ENCODE measurements around the gene PPT2.

PPT2 gene, protein sequence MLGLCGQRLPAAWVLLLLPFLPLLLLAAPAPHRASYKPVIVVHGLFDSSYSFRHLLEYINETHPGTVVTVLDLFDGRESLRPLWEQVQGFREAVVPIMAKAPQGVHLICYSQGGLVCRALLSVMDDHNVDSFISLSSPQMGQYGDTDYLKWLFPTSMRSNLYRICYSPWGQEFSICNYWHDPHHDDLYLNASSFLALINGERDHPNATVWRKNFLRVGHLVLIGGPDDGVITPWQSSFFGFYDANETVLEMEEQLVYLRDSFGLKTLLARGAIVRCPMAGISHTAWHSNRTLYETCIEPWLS

DNA sequence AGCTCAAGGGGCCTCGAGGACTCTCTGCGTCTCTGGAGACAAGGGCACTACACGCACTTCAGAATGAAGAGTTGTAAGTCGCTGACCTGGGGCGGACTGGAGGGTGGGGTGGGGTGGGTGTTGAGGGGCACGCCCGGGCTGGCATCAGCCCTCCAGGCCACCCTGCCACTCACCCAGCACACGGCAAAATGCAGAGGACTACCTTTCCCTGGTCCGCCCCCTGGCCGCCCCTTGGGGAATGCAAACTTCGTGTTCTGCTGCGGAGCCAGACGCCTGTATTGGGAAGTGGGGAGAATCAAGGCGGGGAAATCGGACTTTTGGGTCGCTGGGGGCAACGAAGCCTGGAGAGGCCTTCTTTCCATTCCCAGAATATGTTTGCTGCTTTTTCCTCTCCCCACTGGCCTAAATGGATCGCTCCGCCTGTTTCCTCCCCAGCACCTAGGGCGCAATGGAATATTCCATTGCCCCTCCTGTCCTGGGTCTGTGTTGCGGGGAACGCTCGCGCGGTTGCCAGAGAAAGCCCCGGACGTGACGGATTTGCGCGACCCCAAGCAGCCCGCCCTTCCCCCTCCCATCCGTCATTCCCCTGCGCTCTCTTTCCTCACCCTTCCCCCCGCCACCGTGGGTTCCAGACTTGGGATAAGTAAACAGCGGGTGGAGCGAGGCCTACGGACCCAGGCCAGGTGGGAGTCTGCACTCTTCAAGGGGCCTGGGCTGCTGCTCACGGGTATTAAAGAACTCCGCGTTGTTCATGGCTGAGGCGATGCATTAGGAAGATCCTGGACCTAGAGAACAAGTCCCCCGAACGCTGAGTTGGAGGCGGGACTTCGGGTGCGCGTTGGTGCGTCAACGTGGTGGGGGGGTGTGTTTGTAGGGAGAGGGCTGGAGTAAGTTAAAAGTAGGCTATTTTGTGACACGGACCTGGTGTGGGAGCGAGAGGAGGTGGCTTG is at the start of gene PPT2:
TSS of gene PPT2 (plus strand) at position 578 of the 950 bp plus-strand sequence. CDS start 454 bp downstream, outside the sequence.
- Histone ChIP-seq H3K4me1 (peaks cover 0 to 49% (median 39%) of the 10 kb centered on the region in 4 donors), H3K27ac (peak within 1 kb of the TSS; percentile 92 to 98)
- intact Hi-C loops (cut with DNase I; ENCODE audit: low total_unique reads) = loop anchor here (2.0 to 5.0 kb wide), 2 partner anchors 35 to 67 kb away; no protein-coding TSS in a partner anchor

DNA sequence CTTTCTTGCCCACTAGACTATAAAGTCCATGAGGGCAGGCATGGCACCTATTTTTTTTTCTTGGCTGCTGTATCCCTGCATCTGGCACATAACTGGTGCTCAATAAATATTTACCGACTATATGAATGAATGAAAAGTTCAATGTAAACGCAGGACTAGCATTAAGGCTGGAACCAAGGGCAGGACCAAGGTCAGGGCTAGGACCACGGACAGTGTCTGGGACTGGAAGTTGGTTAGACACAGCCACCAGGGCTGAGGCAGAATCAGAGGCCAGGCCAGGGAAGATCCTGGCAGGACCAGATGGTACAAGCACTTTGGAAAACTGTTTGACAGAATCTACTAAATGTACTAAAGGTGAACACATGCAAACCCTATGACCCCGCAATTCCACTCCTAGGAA is 48.5 kb upstream of the PPT2 start:
- DNase-seq = no peak
- no peaks in the 10 kb centered on the region for H3K27me3 ChIP-seq
- H3K4me1 ChIP-seq = peaks cover 0 to 46% (median 41%) of the 10 kb centered on the region in 4 donors
- TF ChIP-seq CTCF (IDR thresholded peaks at IDR 0.05) = no peak
- H3K4me3 ChIP-seq = no peak overlapping the region
- intact Hi-C loops (cut with DNase I; ENCODE audit: low total_unique reads) = no loop called here
- no peaks in the 10 kb centered on the region for H3K36me3 ChIP-seq
- peak overlapping the region in 1 of 2 donors; percentile 81 for H3K27ac ChIP-seq
- no peaks in the 10 kb centered on the region for H3K9me3 ChIP-seq

More for the DNA sequence above, at the start of gene PPT2:
- H3K36me3 ChIP-seq = peaks cover 18 to 40% (median 20%) of the 10 kb centered on the region in 3 donors
- TF ChIP-seq CTCF (IDR thresholded peaks at IDR 0.05) = peak in 1 of 2 experiments; percentile 18
- H3K4me3 ChIP-seq = peak within 1 kb of the TSS; percentile 67 to 81
- no peaks in the 10 kb centered on the region for H3K9me3 ChIP-seq
- H3K27me3 ChIP-seq = no peaks in the 10 kb centered on the region
- peak; percentile 94 to 97 for DNase-seq

- Histone ChIP-seq H3K9me3 (no peaks in the 10 kb centered on the region), H3K4me1 (peaks cover 0 to 64% (median 46%) of the 10 kb centered on the region in 4 donors), H3K4me3 (peak overlapping the region; percentile 40 to 47), H3K36me3 (no peaks in the 10 kb centered on the region), H3K27me3 (no peaks in the 10 kb centered on the region), H3K27ac (peak overlapping the region; percentile 75 to 81)
- TF ChIP-seq CTCF (IDR thresholded peaks at IDR 0.05) = no peak
- intact Hi-C loops (cut with DNase I; ENCODE audit: low total_unique reads) = no loop called here
- DNase-seq = peak in 1 of 2 donors; percentile 82
These were observed 46.5 kb upstream of the PPT2 start for GRCh38 chr6:32107406-32107805.

DNA sequence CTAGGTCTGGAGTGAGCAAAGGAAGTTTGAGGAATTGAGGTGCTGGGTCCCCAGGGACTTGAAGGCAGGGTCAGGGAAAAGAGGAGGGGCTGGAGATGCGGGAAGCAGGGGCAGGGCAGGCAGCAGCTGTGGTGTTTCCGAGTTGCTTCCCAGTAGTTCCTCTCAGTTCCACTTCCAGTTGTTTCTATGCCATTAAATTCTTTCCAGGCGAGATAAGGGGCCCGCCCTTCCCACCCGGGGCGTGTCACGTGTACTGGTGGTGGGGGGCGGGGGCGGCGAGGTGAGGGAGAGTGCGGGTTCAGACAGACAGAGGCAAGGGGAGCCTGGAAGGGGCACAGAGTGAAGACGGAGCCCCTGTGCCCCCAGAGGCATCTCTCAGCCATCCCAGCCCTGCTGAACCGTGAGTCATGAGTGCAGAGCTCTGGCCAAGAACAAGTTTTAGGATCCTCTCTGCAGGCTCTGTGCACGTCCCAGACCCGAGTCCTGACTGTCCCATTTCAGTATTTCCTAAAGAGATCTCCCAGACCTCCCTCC is 45.8 kb upstream of the PPT2 start:
- Histone ChIP-seq H3K9me3 (no peaks in the 10 kb centered on the region), H3K4me1 (peaks cover 0 to 72% (median 51%) of the 10 kb centered on the region in 4 donors), H3K4me3 (peak overlapping the region; percentile 40 to 47), H3K27ac (peak overlapping the region; percentile 75 to 81), H3K27me3 (no peaks in the 10 kb centered on the region), H3K36me3 (no peaks in the 10 kb centered on the region)
- intact Hi-C loops (cut with DNase I; ENCODE audit: low total_unique reads) = no loop called here
- no peak for TF ChIP-seq CTCF (IDR thresholded peaks at IDR 0.05)
- peak; percentile 74 to 86 for DNase-seq

- H3K27me3 ChIP-seq = no peaks in the 10 kb centered on the region
- H3K9me3 ChIP-seq = no peaks in the 10 kb centered on the region
- intact Hi-C loops (cut with DNase I; ENCODE audit: low total_unique reads) = no loop called here
- H3K27ac ChIP-seq = peak overlapping the region; percentile 75 to 81
- H3K4me3 ChIP-seq = peak overlapping the region; percentile 40 to 47
- peaks cover 0 to 78% (median 56%) of the 10 kb centered on the region in 4 donors for H3K4me1 ChIP-seq
- no peak for DNase-seq
- TF ChIP-seq CTCF (IDR thresholded peaks at IDR 0.05) = no peak
- H3K36me3 ChIP-seq = no peaks in the 10 kb centered on the region
These were observed 45.2 kb upstream of the PPT2 start for GRCh38 chr6:32108727-32109113.
